IMR-90 (cell line): ENCODE measurements around the gene ENTPD1. TPM values are rescaled to one million over a fixed set of nuclear protein-coding genes. Genes with fewer than 3 reads are reported as not detected.

Source experiments
- ATAC-seq: fragments of 200-7000 bp; cut with Tn5 transposase; 2 replicates; pipeline ENCODE4 v1.9.1; 2020; ENCODE audit warnings: low read depth, mild to moderate bottlenecking, moderate library complexity
- BruUV-seq: library from RNA; stranded (reverse); fragments of 400-500 nt; replicated peaks from 2 replicates; lab custom pipeline; 2021; lab: Mats Ljungman, UMichigan
- CTCF ChIA-PET: fragments of 300-600 bp; formaldehyde crosslinking; extraction: SDS; loops from one replicate; lab custom pipeline; 2021; ENCODE audit warnings: antibody characterized with exemption; lab: Yijun Ruan, JAX
- POLR2A ChIA-PET: fragments of 300-600 bp; sonication (Branson Sonifier 250); formaldehyde crosslinking; loops from one replicate; lab custom pipeline; 2022; ENCODE audit warnings: antibody characterized with exemption; ENCODE audit not compliant: unreplicated experiment; lab: Charles Lee
- DNase-seq: peaks from one replicate; pipeline ENCODE4 v3.0.0; 2013
- H2AFZ ChIP-seq: replicated peaks from 2 replicates; pipeline ENCODE3; 2013; ENCODE audit warnings: low read length, mild to moderate bottlenecking; ENCODE audit not compliant: poor library complexity
- H2AK5ac ChIP-seq: 2 replicates; pipeline ENCODE4 v1.6.1; 2013; ENCODE audit warnings: low read depth, low read length, inconsistent platforms
- H2AK9ac ChIP-seq: replicated peaks from 2 replicates; pipeline ENCODE3; 2013; ENCODE audit warnings: mild to moderate bottlenecking, low read depth, low read length, moderate library complexity; ENCODE audit not compliant: poor library complexity
- H2BK120ac ChIP-seq: 2 replicates; pipeline ENCODE4 v1.6.1; 2013; ENCODE audit warnings: low read depth, low read length, inconsistent platforms
- H2BK15ac ChIP-seq: 3 replicates; pipeline ENCODE4 v1.6.1; 2013; ENCODE audit warnings: low read depth, low read length, inconsistent platforms
- H2BK20ac ChIP-seq: 2 replicates; pipeline ENCODE4 v1.6.1; 2013; ENCODE audit warnings: low read depth, mild to moderate bottlenecking, inconsistent platforms, low read length, moderate library complexity
- H2BK5ac ChIP-seq: 2 replicates; pipeline ENCODE4 v1.6.1; 2013; ENCODE audit warnings: mild to moderate bottlenecking, low read depth, low read length, inconsistent platforms; ENCODE audit not compliant: poor library complexity, severe bottlenecking
- H3K14ac ChIP-seq: replicated peaks from 2 replicates; pipeline ENCODE4 v1.6.1; 2013; ENCODE audit warnings: low read depth, low read length, inconsistent platforms
- H3K18ac ChIP-seq: 2 replicates; pipeline ENCODE4 v1.6.1; 2013; ENCODE audit warnings: low read depth, low read length, control low read depth
- H3K23ac ChIP-seq: 2 replicates; pipeline ENCODE4 v1.6.1; 2013; ENCODE audit warnings: low read depth, low read length, inconsistent platforms
- H3K27ac ChIP-seq: 2 replicates; pipeline ENCODE4 v1.5.1; 2013; ENCODE audit warnings: mild to moderate bottlenecking, control low read depth, low read length; ENCODE audit not compliant: insufficient read depth
- H3K27me3 ChIP-seq: 2 replicates; pipeline ENCODE4 v1.6.1; 2013; ENCODE audit warnings: low read length; ENCODE audit not compliant: control insufficient read depth, insufficient read depth
- H3K36me3 ChIP-seq: 2 replicates; pipeline ENCODE4 v1.6.1; 2013; ENCODE audit warnings: low read length, mixed read lengths; ENCODE audit not compliant: control insufficient read depth, insufficient read depth
- H3K4ac ChIP-seq: 2 replicates; pipeline ENCODE4 v1.6.1; 2013; ENCODE audit warnings: low read depth, low read length, inconsistent platforms
- H3K4me1 ChIP-seq: 2 replicates; pipeline ENCODE4 v1.6.1; 2013; ENCODE audit warnings: low read length, mixed read lengths; ENCODE audit not compliant: control insufficient read depth, insufficient read depth
- H3K4me2 ChIP-seq: 2 replicates; pipeline ENCODE4 v1.6.1; 2013; ENCODE audit warnings: low read depth, mild to moderate bottlenecking, control low read depth, low read length, moderate library complexity
- H3K4me3 ChIP-seq: 2 replicates; pipeline ENCODE4 v1.5.1; 2013; ENCODE audit warnings: low read depth, mild to moderate bottlenecking, control low read depth, low read length, moderate library complexity; ENCODE audit not compliant: insufficient read depth
- H3K56ac ChIP-seq: 2 replicates; pipeline ENCODE4 v1.6.1; 2013; ENCODE audit warnings: low read length, inconsistent platforms; ENCODE audit not compliant: insufficient read depth; ENCODE audit errors: extremely low read depth
- H3K79me1 ChIP-seq, 2 experiments: 2 replicates each; pipeline ENCODE4 v1.6.1; 2013; ENCODE audit warnings: low read length in 2 of 2, inconsistent platforms in 1 of 2, low read depth in 1 of 2
- H3K9ac ChIP-seq: 2 replicates; pipeline ENCODE4 v1.6.1; 2013; ENCODE audit warnings: low read depth, low read length, control low read depth
- H3K9me1 ChIP-seq: 2 replicates; pipeline ENCODE4 v1.6.1; 2013; ENCODE audit warnings: low read length, inconsistent platforms; ENCODE audit not compliant: insufficient read depth
- H3K9me3 ChIP-seq: 2 replicates; pipeline ENCODE4 v1.6.1; 2013; ENCODE audit warnings: low read length; ENCODE audit not compliant: control insufficient read depth, insufficient read depth
- H4K20me1 ChIP-seq: 2 replicates; pipeline ENCODE4 v1.6.1; 2013; ENCODE audit warnings: low read length, inconsistent platforms; ENCODE audit not compliant: insufficient read depth
- H4K5ac ChIP-seq: 2 replicates; pipeline ENCODE4 v1.6.1; 2013; ENCODE audit warnings: mild to moderate bottlenecking, low read depth, low read length, control low read depth
- H4K8ac ChIP-seq, 2 experiments: 2 replicates each; pipeline ENCODE4 v1.6.1; 2013; ENCODE audit warnings: low read depth in 2 of 2, low read length in 2 of 2, control low read depth in 1 of 2, inconsistent platforms in 1 of 2
- H4K91ac ChIP-seq: 2 replicates; pipeline ENCODE4 v1.6.1; 2013; ENCODE audit warnings: low read depth, low read length, inconsistent platforms; ENCODE audit not compliant: insufficient read depth
- BHLHE40 ChIP-seq: fragments of 150-350 bp; IDR thresholded peaks from 2 replicates; pipeline ENCODE4 v1.6.1; 2016; ENCODE audit warnings: mild to moderate bottlenecking, low read depth, low read length
- CEBPB ChIP-seq: IDR thresholded peaks from 2 replicates; pipeline ENCODE4 v1.6.1; 2012; ENCODE audit warnings: low read depth, low read length, improper control_type of control experiment
- CHD1 ChIP-seq: IDR thresholded peaks from 2 replicates; pipeline ENCODE4 v1.6.1; 2012; ENCODE audit warnings: low read depth, low read length, improper control_type of control experiment
- ELK1 ChIP-seq: fragments of 150-350 bp; IDR thresholded peaks from 2 replicates; pipeline ENCODE4 v1.6.1; 2016; ENCODE audit warnings: low read depth, mild to moderate bottlenecking, low read length, moderate library complexity, borderline replicate concordance
- MAFK ChIP-seq: IDR thresholded peaks from 2 replicates; pipeline ENCODE4 v1.6.1; 2012; ENCODE audit warnings: low read depth, low read length, improper control_type of control experiment
- NFE2L2 ChIP-seq: fragments of 150-350 bp; IDR thresholded peaks from 2 replicates; pipeline ENCODE4 v1.6.1; 2016; ENCODE audit warnings: low read depth, mild to moderate bottlenecking, low read length
- POLR2A ChIP-seq: IDR thresholded peaks from 2 replicates; pipeline ENCODE4 v1.6.1; 2012; ENCODE audit warnings: mild to moderate bottlenecking, low read depth, low read length
- RCOR1 ChIP-seq: IDR thresholded peaks from 2 replicates; pipeline ENCODE4 v1.6.1; 2012; ENCODE audit warnings: mild to moderate bottlenecking, low read length, improper control_type of control experiment; ENCODE audit not compliant: insufficient replicate concordance
- RFX5 ChIP-seq: IDR thresholded peaks from 2 replicates; pipeline ENCODE4 v1.8.0; 2012; ENCODE audit warnings: low read depth, mild to moderate bottlenecking, low read length, moderate library complexity
- WGBS, 2 experiments: methylation state at CpG; one replicate each; pipeline versions ENCODE4 v1.1.5 to v1.1.7; 2013; ENCODE audit warnings: missing lambda C conversion rate in 2 of 2; ENCODE audit not compliant: insufficient read length in 1 of 2; ENCODE audit errors: extremely low coverage in 2 of 2; 5-methylcytosine and 5-hydroxymethylcytosine counted together
- dilution Hi-C: fragments of 300-500 bp; cut with HindIII; formaldehyde crosslinking; loops from one replicate; pipeline ENCODE4 v1.14.3; 2018; ENCODE audit warnings: low sequenced_read_pairs; ENCODE audit not compliant: unreplicated experiment
- in situ Hi-C: fragments of 300-500 bp; cut with MboI; formaldehyde crosslinking; loops from 3 replicates; pipeline ENCODE4 v1.14.3; 2019; ENCODE audit warnings: low sequenced_read_pairs, inconsistent platforms, mixed read lengths
- intact Hi-C: fragments of 100-400 bp; cut with micrococcal nuclease; formaldehyde crosslinking; loops from 2 replicates; pipeline ENCODE4 v1.10.0; 2022
- polyA plus RNA-seq, 3 experiments: library from polyadenylated mRNA; depleted of rRNA; stranded (reverse); fragments of >200 nt; gene quantifications; 2 replicates each; pipeline ENCODE4 v1.2.3, GENCODE V29; 2012; ENCODE audit warnings: low replicate concordance in 1 of 3
- total RNA-seq: library from RNA; depleted of rRNA; stranded (reverse); fragments of >200 nt; gene quantifications from 2 replicates; pipeline ENCODE4 v1.2.3, GENCODE V29; 2012
- TF ChIP-seq, protein P1 (sequence below): conservative IDR thresholded peaks from 2 replicates; pipeline ENCODE4 v1.5.1; 2012; ENCODE audit warnings: mild to moderate bottlenecking, low read depth, low read length, improper control_type of control experiment

The ENTPD1 gene
- total and polyA plus RNA-seq, 2 of the 4 experiments (the other 2 are of a cell fraction): under 0.01 TPM; not detected in 1

DNA sequence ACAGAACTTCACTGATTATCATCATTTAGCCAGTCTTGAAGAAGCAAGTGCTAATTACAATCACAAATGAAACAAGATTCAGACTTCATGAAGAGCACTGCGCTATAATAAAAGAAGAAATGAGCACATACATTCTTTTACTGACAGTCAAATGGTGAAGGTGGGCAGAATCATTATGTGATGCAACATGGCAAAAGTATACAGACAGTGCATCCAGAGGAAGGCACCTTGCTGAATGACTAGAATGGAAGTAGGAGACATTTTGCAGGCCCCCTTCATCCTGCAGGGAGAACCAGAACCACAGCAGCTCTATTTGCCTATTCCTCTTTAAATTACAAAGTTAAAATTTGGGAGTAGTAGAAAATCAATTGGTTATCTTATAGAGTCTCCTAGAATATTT lies 120.8 kb downstream of the ENTPD1 start:
- ATAC-seq: no peak
- H2BK20ac ChIP-seq: no peak overlapping the region
- no TSS peak for BruUV-seq
- intact Hi-C loops (no loop called here), in situ Hi-C loops (no loop called here), dilution Hi-C loops (no loop called here)
- no peaks in the 10 kb centered on the region for H3K79me1 ChIP-seq
- H2AK9ac ChIP-seq: no peak overlapping the region
- H3K9ac ChIP-seq: no peak overlapping the region
- H4K8ac ChIP-seq: no peak overlapping the region
- H4K20me1 ChIP-seq: no peaks in the 10 kb centered on the region
- ChIA-PET CTCF (no interaction called here), POLR2A (no interaction called here)
- H3K23ac ChIP-seq: no peak overlapping the region
- no peaks in the 10 kb centered on the region for H3K4me1 ChIP-seq
- no peak overlapping the region for H3K18ac ChIP-seq
- H3K4me3 ChIP-seq: no peak overlapping the region
- no peak overlapping the region for H4K5ac ChIP-seq
- no peaks in the 10 kb centered on the region; the same call in 1 of the 2 replicates for H3K9me1 ChIP-seq
- no CpG with 5 or more reads among the region's 1 CpG for WGBS, 2 experiments
- no peak overlapping the region for H3K14ac ChIP-seq
- no peak for DNase-seq
- H2BK15ac ChIP-seq: no peak overlapping the region
- H3K9me3 ChIP-seq: no peaks in the 10 kb centered on the region
- no peak overlapping the region for H4K91ac ChIP-seq
- no peak for TF ChIP-seq CEBPB
- TF ChIP-seq ELK1: no peak
- no peak for TF ChIP-seq CHD1
- TF ChIP-seq BHLHE40: no peak
- no peak for TF ChIP-seq NFE2L2
- TF ChIP-seq RFX5: no peak
- TF ChIP-seq POLR2A: no peak
- TF ChIP-seq RCOR1: no peak
- no peak for TF ChIP-seq MAFK
- TF ChIP-seq, protein P1, sequence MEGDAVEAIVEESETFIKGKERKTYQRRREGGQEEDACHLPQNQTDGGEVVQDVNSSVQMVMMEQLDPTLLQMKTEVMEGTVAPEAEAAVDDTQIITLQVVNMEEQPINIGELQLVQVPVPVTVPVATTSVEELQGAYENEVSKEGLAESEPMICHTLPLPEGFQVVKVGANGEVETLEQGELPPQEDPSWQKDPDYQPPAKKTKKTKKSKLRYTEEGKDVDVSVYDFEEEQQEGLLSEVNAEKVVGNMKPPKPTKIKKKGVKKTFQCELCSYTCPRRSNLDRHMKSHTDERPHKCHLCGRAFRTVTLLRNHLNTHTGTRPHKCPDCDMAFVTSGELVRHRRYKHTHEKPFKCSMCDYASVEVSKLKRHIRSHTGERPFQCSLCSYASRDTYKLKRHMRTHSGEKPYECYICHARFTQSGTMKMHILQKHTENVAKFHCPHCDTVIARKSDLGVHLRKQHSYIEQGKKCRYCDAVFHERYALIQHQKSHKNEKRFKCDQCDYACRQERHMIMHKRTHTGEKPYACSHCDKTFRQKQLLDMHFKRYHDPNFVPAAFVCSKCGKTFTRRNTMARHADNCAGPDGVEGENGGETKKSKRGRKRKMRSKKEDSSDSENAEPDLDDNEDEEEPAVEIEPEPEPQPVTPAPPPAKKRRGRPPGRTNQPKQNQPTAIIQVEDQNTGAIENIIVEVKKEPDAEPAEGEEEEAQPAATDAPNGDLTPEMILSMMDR: no peak
- no peaks in the 10 kb centered on the region for H3K36me3 ChIP-seq
- H3K4ac ChIP-seq: no peak overlapping the region
- H2BK5ac ChIP-seq: no peak overlapping the region
- H2AK5ac ChIP-seq: no peak overlapping the region
- H3K27me3 ChIP-seq: no peaks in the 10 kb centered on the region
- H2BK120ac ChIP-seq: no peak overlapping the region
- H3K56ac ChIP-seq: no peak overlapping the region
- no peak overlapping the region for H3K27ac ChIP-seq
- no peak overlapping the region for H3K4me2 ChIP-seq
- H2AFZ ChIP-seq: no peak overlapping the region
